HUES64 (cell line): Measurements from ENCODE around the gene SCN1B.

Experiments used
- H3K27ac ChIP-seq: 2 replicates; pipeline ENCODE4 v1.7.0; 2013; ENCODE audit warnings: low read depth, low read length, inconsistent platforms
- H3K27me3 ChIP-seq: 2 replicates; pipeline ENCODE4 v1.6.1; 2013; ENCODE audit warnings: mild to moderate bottlenecking, low read length; ENCODE audit not compliant: insufficient read depth
- H3K36me3 ChIP-seq: 2 replicates; pipeline ENCODE4 v1.6.1; 2013; ENCODE audit warnings: mild to moderate bottlenecking, low read length; ENCODE audit not compliant: insufficient read depth
- H3K4me1 ChIP-seq: 2 replicates; pipeline ENCODE4 v1.6.1; 2013; ENCODE audit warnings: mild to moderate bottlenecking, low read length, moderate library complexity; ENCODE audit not compliant: insufficient read depth
- H3K4me3 ChIP-seq: 2 replicates; pipeline ENCODE4 v1.5.1; 2013; ENCODE audit warnings: mild to moderate bottlenecking, low read length, moderate library complexity
- H3K9ac ChIP-seq: 2 replicates; pipeline ENCODE4 v1.6.1; 2013; ENCODE audit warnings: mild to moderate bottlenecking, low read depth, low read length
- H3K9me3 ChIP-seq: 2 replicates; pipeline ENCODE4 v1.6.1; 2013; ENCODE audit warnings: low read depth, low read length; ENCODE audit not compliant: insufficient read depth
- WGBS: fragments of 150-250, 120-280 bp; methylation state at CpG from one replicate; pipeline ENCODE4 v1.1.7; 2013; ENCODE audit warnings: missing lambda C conversion rate; 5-methylcytosine and 5-hydroxymethylcytosine counted together

SCN1B gene

GRCh38 chr19:35060160-35060855 lies 30.0 kb downstream of the SCN1B start:
- Histone ChIP-seq H3K36me3 (no peaks in the 10 kb centered on the region), H3K9ac (no peak overlapping the region), H3K27me3 (no peaks in the 10 kb centered on the region), H3K4me3 (no peak overlapping the region), H3K27ac (no peak overlapping the region), H3K9me3 (no peaks in the 10 kb centered on the region), H3K4me1 (peaks cover 8% of the 10 kb centered on the region; the same call in 1 of the 2 replicates)
- 94% methylated on average over 27 of the region's 29 CpGs for WGBS

- no peak overlapping the region for H3K9ac ChIP-seq
- no peak overlapping the region for H3K4me3 ChIP-seq
- no peaks in the 10 kb centered on the region; the same call in 1 of the 2 replicates for H3K4me1 ChIP-seq
- H3K27me3 ChIP-seq: no peaks in the 10 kb centered on the region
- H3K36me3 ChIP-seq: no peaks in the 10 kb centered on the region
- H3K9me3 ChIP-seq: no peaks in the 10 kb centered on the region
- no peak overlapping the region for H3K27ac ChIP-seq
- WGBS: 94% methylated on average over 7 of the region's 7 CpGs
These were observed 31.5 kb downstream of the SCN1B start for GRCh38 chr19:35061583-35062373.

GRCh38 chr19:35062942-35063341 lies 32.7 kb downstream of the SCN1B start:
- H3K27ac ChIP-seq: no peak overlapping the region
- no peak overlapping the region for H3K4me3 ChIP-seq
- 90% methylated on average over 7 of the region's 7 CpGs for WGBS
- H3K4me1 ChIP-seq: peaks cover under 1% of the 10 kb centered on the region; the same call in 1 of the 2 replicates
- H3K36me3 ChIP-seq: no peaks in the 10 kb centered on the region
- H3K27me3 ChIP-seq: no peaks in the 10 kb centered on the region
- H3K9ac ChIP-seq: no peak overlapping the region
- H3K9me3 ChIP-seq: no peaks in the 10 kb centered on the region

GRCh38 chr19:35063940-35064818 lies 33.9 kb downstream of the SCN1B start:
- Histone ChIP-seq H3K36me3 (no peaks in the 10 kb centered on the region), H3K27ac (no peak overlapping the region), H3K9ac (no peak overlapping the region), H3K27me3 (no peaks in the 10 kb centered on the region), H3K9me3 (no peaks in the 10 kb centered on the region), H3K4me3 (no peak overlapping the region), H3K4me1 (peaks cover 12% of the 10 kb centered on the region)
- 93% methylated on average over 10 of the region's 10 CpGs for WGBS

GRCh38 chr19:35065574-35065973 lies 35.3 kb downstream of the SCN1B start:
- Histone ChIP-seq H3K9ac (no peak overlapping the region), H3K27ac (no peak overlapping the region), H3K4me3 (no peak overlapping the region), H3K9me3 (no peaks in the 10 kb centered on the region), H3K4me1 (peaks cover 14% of the 10 kb centered on the region), H3K36me3 (no peaks in the 10 kb centered on the region), H3K27me3 (no peaks in the 10 kb centered on the region)
- 94% methylated on average over 10 of the region's 10 CpGs for WGBS

GRCh38 chr19:35066121-35066520 lies 35.9 kb downstream of the SCN1B start:
- H3K9ac ChIP-seq: no peak overlapping the region
- H3K36me3 ChIP-seq: no peaks in the 10 kb centered on the region
- no peak overlapping the region for H3K27ac ChIP-seq
- no peaks in the 10 kb centered on the region for H3K27me3 ChIP-seq
- H3K9me3 ChIP-seq: no peaks in the 10 kb centered on the region
- H3K4me3 ChIP-seq: no peak overlapping the region
- WGBS: 95% methylated on average over 15 of the region's 15 CpGs
- peaks cover 14% of the 10 kb centered on the region for H3K4me1 ChIP-seq

- Histone ChIP-seq H3K4me3 (0 out of 2 replicates have a peak overlapping the region, but pooled peaks have one; percentile 26), H3K27me3 (no peaks in the 10 kb centered on the region), H3K9ac (no peak overlapping the region), H3K4me1 (peaks cover 14% of the 10 kb centered on the region), H3K36me3 (no peaks in the 10 kb centered on the region), H3K9me3 (no peaks in the 10 kb centered on the region), H3K27ac (peak overlapping the region; percentile 82; the same call in 1 of the 2 replicates)
- WGBS: 43% methylated on average over 14 of the region's 14 CpGs
These were observed 36.7 kb downstream of the SCN1B start for GRCh38 chr19:35066691-35067563.

- no peaks in the 10 kb centered on the region for H3K9me3 ChIP-seq
- 52% methylated on average over 9 of the region's 10 CpGs for WGBS
- H3K27me3 ChIP-seq: no peaks in the 10 kb centered on the region
- H3K27ac ChIP-seq: peak overlapping the region; percentile 93
- H3K9ac ChIP-seq: peak overlapping the region; percentile 48; the same call in 1 of the 2 replicates
- peaks cover 14% of the 10 kb centered on the region for H3K4me1 ChIP-seq
- no peak overlapping the region for H3K4me3 ChIP-seq
- no peaks in the 10 kb centered on the region for H3K36me3 ChIP-seq
These were observed 38.8 kb downstream of the SCN1B start for GRCh38 chr19:35068941-35069634.

- H3K36me3 ChIP-seq: no peaks in the 10 kb centered on the region
- no peaks in the 10 kb centered on the region for H3K27me3 ChIP-seq
These were observed 39.4 kb downstream of the SCN1B start for GRCh38 chr19:35069696-35070095.

GRCh38 chr19:35070471-35070870 lies 40.2 kb downstream of the SCN1B start:
- H3K4me3 ChIP-seq: no peak overlapping the region
- no peaks in the 10 kb centered on the region for H3K9me3 ChIP-seq
- no peak overlapping the region for H3K27ac ChIP-seq
- H3K36me3 ChIP-seq: no peaks in the 10 kb centered on the region
- H3K4me1 ChIP-seq: peaks cover 14% of the 10 kb centered on the region
- WGBS: 93% methylated on average over 3 of the region's 3 CpGs
- H3K9ac ChIP-seq: no peak overlapping the region
- H3K27me3 ChIP-seq: no peaks in the 10 kb centered on the region

More at GRCh38 chr19:35069696-35070095, 39.4 kb downstream of the SCN1B start:
- peaks cover 14% of the 10 kb centered on the region for H3K4me1 ChIP-seq
- no peak overlapping the region for H3K4me3 ChIP-seq
- peak overlapping the region; percentile 93; the same call in 1 of the 2 replicates for H3K27ac ChIP-seq
- no peak overlapping the region for H3K9ac ChIP-seq
- no peaks in the 10 kb centered on the region for H3K9me3 ChIP-seq
- 93% methylated on average over 1 of the region's 1 CpG for WGBS
